Measurements from ENCODE around the gene PLEKHH1. TPM values are rescaled to one million over a fixed set of nuclear protein-coding genes. Genes with fewer than 3 reads are reported as not detected.

Gene PLEKHH1
- total RNA-seq, 1 experiment from 2014 or later = 35.3 TPM

- Histone ChIP-seq H3K27ac (ENCODE audit: insufficient read length, low read depth, low read length) (no peak overlapping the region), H4K91ac (ENCODE audit: insufficient read length, low read depth, low read length) (no peak overlapping the region), H3K9ac (ENCODE audit: extremely low read depth, insufficient read length, low read length) (no peak overlapping the region), H4K5ac (ENCODE audit: insufficient read length, low read depth, low read length) (no peak overlapping the region), H3K4me2 (ENCODE audit: insufficient read depth, insufficient read length, low read length) (no peak overlapping the region), H3T11ph (ENCODE audit: low read length) (no peak overlapping the region), H3K4ac (ENCODE audit: low read depth, low read length) (no peak overlapping the region), H3K9me3 (ENCODE audit: control insufficient read depth, low read depth, low read length) (peaks cover 8% of the 10 kb centered on the region), H2AFZ (ENCODE audit: low read length) (no peak overlapping the region), H4K20me1 (ENCODE audit: control insufficient read depth, insufficient read depth, insufficient read length) (no peaks in the 10 kb centered on the region), H3K27me3 (ENCODE audit: insufficient read depth, low read length) (no peaks in the 10 kb centered on the region), H3K18ac (ENCODE audit: insufficient read length, low read depth, low read length) (no peak overlapping the region), H2BK20ac (ENCODE audit: low read depth, low read length, poor library complexity, severe bottlenecking) (no peak overlapping the region), H3K56ac (ENCODE audit: insufficient read length, low read depth, low read length) (no peak overlapping the region), H2BK15ac (ENCODE audit: low read depth, low read length) (no peak overlapping the region), H2BK5ac (ENCODE audit: insufficient read length, low read length) (no peak overlapping the region), H2BK12ac (ENCODE audit: insufficient read length, low read depth, low read length) (no peak overlapping the region), H3K4me1 (ENCODE audit: insufficient read depth, low read length) (no peaks in the 10 kb centered on the region), H3K79me2 (ENCODE audit: insufficient read depth, low read length) (no peaks in the 10 kb centered on the region), H3K14ac (ENCODE audit: insufficient read depth, low read length) (no peak overlapping the region), H2AK5ac (ENCODE audit: insufficient read length, low read length) (no peak overlapping the region), H2BK120ac (ENCODE audit: low read depth, low read length, poor library complexity, severe bottlenecking) (no peak overlapping the region), H3K23ac (ENCODE audit: insufficient read length, low read depth, low read length) (no peak overlapping the region), H3K79me1 (ENCODE audit: insufficient read depth, low read depth, low read length, poor library complexity, severe bottlenecking) (no peaks in the 10 kb centered on the region), H4K8ac (replicated peaks; ENCODE audit: insufficient read length, low read depth, low read length) (no peak overlapping the region), H3K23me2 (ENCODE audit: insufficient read length, low read depth, low read length, poor library complexity, severe bottlenecking) (no peaks in the 10 kb centered on the region)
- peaks cover 14 to 16% (median 15%) of the 10 kb centered on the region in 3 experiments for H3K36me3 Mint-ChIP-seq (ENCODE audit: insufficient read depth in 1 of 3, low read depth in 3 of 3)
- H3K4me3 Mint-ChIP-seq = no peak overlapping the region; a peak in 1 of 5 replicates
- DNase-seq = no peak
- peaks cover 18 to 19% of the 10 kb centered on the region in 2 experiments for H3K9me3 Mint-ChIP-seq
- no CpG with 5 or more reads among the region's 9 CpGs for WGBS (ENCODE audit: extremely low coverage, insufficient read length, low lambda C conversion rate)
- H3K27ac Mint-ChIP-seq = peak overlapping the region in 2 of 3 experiments; percentile 4 to 65; a peak in 2 of 7 replicates
- peaks cover 7% of the 10 kb centered on the region; the same call in 1 of the 2 replicates for H3K27me3 Mint-ChIP-seq (ENCODE audit: low read depth)
- TF ChIP-seq CTCF (conservative IDR thresholded peaks at IDR 0.05) = no peak
- peaks cover 21 to 25% of the 10 kb centered on the region in 2 experiments for H3K4me1 Mint-ChIP-seq
Measured at GRCh38 chr14:67491741-67492507, 41.2 kb upstream of the PLEKHH1 start.

All from H9 (cell line).